K562 (cell line): Measurements from ENCODE around the gene MINK1.

Experiments
- CTCF ChIP-seq, 3 experiments: IDR thresholded peaks in 2 of 3; conservative IDR thresholded peaks in 1 of 3; 2 replicates each; pipeline ENCODE4 v1.5.1; 2011 to 2012; ENCODE audit warnings: low read length in 3 of 3, mild to moderate bottlenecking in 3 of 3, control low read depth in 2 of 3, improper control_type of control experiment in 1 of 3, inconsistent platforms in 1 of 3, low read depth in 1 of 3, mixed read lengths in 1 of 3, moderate library complexity in 1 of 3; ENCODE audit not compliant: insufficient read depth in 2 of 3
- MXD1 ChIP-seq: fragments of 250-450 bp; sonication (Bioruptor Pico); IDR thresholded peaks from 2 replicates; pipeline ENCODE4 v1.8.0; 2021; ENCODE audit warnings: borderline replicate concordance, mild to moderate bottlenecking, moderate library complexity; ENCODE audit not compliant: poor library complexity, severe bottlenecking
- POLR2A ChIP-seq: fragments of 450-650 bp; conservative IDR thresholded peaks from 2 replicates; pipeline ENCODE4 v1.6.1; 2016
- POLR2AphosphoS5 ChIP-seq: IDR thresholded peaks from 2 replicates; pipeline ENCODE4 v1.6.1; 2011; ENCODE audit warnings: mild to moderate bottlenecking, low read depth, low read length, moderate library complexity; ENCODE audit not compliant: control insufficient read depth, insufficient read depth
- RAD21 ChIP-seq, 2 experiments: fragments of 250-450 bp in 1 of 2; fragments of 450-650 bp in 1 of 2; sonication (Bioruptor Pico) in 1 of 2; formaldehyde crosslinking in 1 of 2; IDR thresholded peaks in 1 of 2; conservative IDR thresholded peaks in 1 of 2; 2 replicates each; pipeline versions ENCODE4 v1.4.0 to v1.8.0; 2020 to 2022; ENCODE audit warnings: mild to moderate bottlenecking in 2 of 2, moderate library complexity in 1 of 2

DNA sequence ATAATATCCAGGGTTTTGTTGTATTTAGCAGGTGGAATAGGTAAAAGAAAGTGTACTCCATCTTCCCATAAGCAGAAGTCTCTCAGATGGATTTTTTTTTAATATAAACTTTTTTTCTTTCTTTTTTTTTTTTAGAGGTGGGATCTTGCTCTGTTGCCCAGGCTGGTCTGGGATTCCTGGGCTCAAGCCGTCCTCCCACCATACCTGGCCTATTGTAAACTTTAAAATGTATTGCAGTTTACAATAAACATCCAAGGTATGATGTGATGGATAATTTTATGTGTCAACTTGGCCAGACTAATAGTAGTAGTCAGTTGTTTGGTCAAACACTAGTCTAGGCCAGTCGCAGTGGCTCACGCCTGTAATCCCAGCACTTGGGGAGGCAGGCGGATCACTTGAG lies 88.2 kb downstream of the MINK1 start:
- TF ChIP-seq CTCF (IDR thresholded peaks at IDR 0.05 in 2 of 3, conservative IDR thresholded peaks at IDR 0.05 in 1 of 3; ENCODE audit: insufficient read depth in 2 of 3, low read depth in 1 of 3, low read length in 3 of 3) (no peak), POLR2A (no peak), MXD1 (CRISPR knock-in tag) (no peak), RAD21 (CRISPR knock-in tag; conservative IDR thresholded peaks at IDR 0.05 in 1 of 2, IDR thresholded peaks at IDR 0.05 in 1 of 2) (no peak), POLR2AphosphoS5 (no peak)
